Activated CD4-positive, alpha-beta memory T cell treated with anti-CD3 and anti-CD28 coated beads, Interleukin-2, amount 10 ng/mL, durations not matched to agents 7 days and 5 days (primary cell): Measurements from ENCODE around the gene NFIX. TPM values are rescaled to one million over a fixed set of nuclear protein-coding genes. Genes with fewer than 3 reads are reported as not detected.

Experiments used
- CTCF ChIA-PET: fragments of 350-600 bp; sonication (Branson Sonifier 250); formaldehyde crosslinking; loops from one replicate; lab custom pipeline; 2021; ENCODE audit warnings: antibody characterized with exemption, inconsistent platforms; lab: Charles Lee
- POLR2A ChIA-PET: fragments of 350-600 bp; sonication (Branson Sonifier 250); formaldehyde crosslinking; loops from one replicate; lab custom pipeline; 2021; ENCODE audit warnings: antibody characterized with exemption; lab: Charles Lee
- DNase-seq: peaks from one replicate; pipeline ENCODE4 v3.0.0-alpha.2; 2020
- H3K27ac Mint-ChIP-seq: one replicate; pipeline ENCODE4 v1.8.0; 2021; ENCODE audit warnings: mild to moderate bottlenecking, mixed read lengths
- H3K27me3 Mint-ChIP-seq: one replicate; pipeline ENCODE4 v1.8.0; 2021; ENCODE audit warnings: mixed read lengths
- H3K36me3 Mint-ChIP-seq: one replicate; pipeline ENCODE4 v1.8.0; 2021; ENCODE audit warnings: low read depth, mixed read lengths
- H3K4me1 Mint-ChIP-seq: one replicate; pipeline ENCODE4 v1.8.0; 2021; ENCODE audit warnings: mixed read lengths
- H3K4me3 Mint-ChIP-seq: one replicate; pipeline ENCODE4 v1.8.0; 2021; ENCODE audit warnings: mild to moderate bottlenecking, mixed read lengths
- H3K9me3 Mint-ChIP-seq: one replicate; pipeline ENCODE4 v1.8.0; 2021; ENCODE audit warnings: mixed read lengths
- total RNA-seq, 2 experiments: library from RNA; stranded (reverse); gene quantifications; one replicate each; pipeline ENCODE4 v1.2.3, GENCODE V29; 2021

The NFIX gene
- total RNA-seq, 2 experiments from 2014 or later: 0.05 TPM; not detected in 1

DNA sequence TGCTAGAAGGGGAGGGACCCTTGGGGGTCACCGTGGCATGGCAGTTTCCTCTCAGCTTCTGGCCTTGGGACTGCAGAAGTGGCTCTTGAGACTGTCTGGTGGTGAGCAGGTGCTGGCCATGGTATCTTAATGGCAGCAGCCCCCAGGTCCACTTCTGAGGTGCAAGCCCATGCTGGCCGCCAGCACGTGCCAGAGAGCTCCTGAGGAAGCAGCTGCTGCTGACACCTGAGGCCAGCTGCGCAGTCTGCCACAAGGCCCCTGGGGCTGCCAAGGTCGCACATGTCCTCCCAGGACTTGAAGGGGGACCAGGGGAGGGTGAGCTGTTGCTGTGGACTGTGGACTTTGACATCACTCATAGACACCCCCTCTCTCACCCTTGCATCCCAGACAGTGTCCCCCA is 48.0 kb downstream of the NFIX start:
- POLR2A ChIA-PET: no interaction called here
- no peak for DNase-seq
- Mint-ChIP-seq H3K9me3 (no peaks in the 10 kb centered on the region), H3K4me1 (peaks cover 2% of the 10 kb centered on the region), H3K27ac (no peak overlapping the region), H3K36me3 (no peaks in the 10 kb centered on the region), H3K4me3 (no peak overlapping the region), H3K27me3 (peaks cover 5% of the 10 kb centered on the region)
- CTCF ChIA-PET: interaction anchor here (1.4 to 1.5 kb wide), 2 partner anchors 18 kb away, joined by 6 to 14 read pairs; no protein-coding TSS in a partner anchor

DNA sequence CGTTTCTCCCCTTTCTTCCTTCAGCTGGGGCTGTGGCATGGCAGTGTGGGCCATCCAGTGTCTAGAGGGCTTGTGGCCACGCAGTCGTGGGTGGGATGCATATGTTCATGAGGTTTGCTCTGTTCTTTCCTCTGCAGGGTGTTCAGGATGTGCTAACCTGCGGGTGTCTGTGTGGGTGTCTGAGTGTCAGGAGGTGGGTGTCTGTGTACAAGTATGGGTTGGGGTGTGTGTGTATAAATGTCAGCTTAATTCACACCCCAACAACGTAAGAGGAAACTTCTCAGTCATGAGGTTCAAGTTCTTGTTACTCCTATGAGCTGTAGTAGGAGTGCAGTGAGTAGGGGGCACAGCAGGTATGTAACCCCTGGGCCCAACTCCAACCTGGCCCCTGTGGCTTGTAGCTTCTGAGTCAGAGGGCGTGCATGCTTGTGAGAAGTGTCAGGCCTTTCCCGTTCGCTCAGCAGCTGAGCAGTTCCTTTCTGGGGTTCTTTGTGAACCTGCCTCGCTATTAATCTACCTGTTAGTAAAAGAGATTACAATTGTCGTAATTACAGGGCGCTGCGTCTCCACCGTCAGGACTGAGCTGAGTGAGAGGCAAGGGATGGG is 49.1 kb downstream of the NFIX start:
- H3K4me1 Mint-ChIP-seq: peaks cover 2% of the 10 kb centered on the region
- H3K27ac Mint-ChIP-seq: no peak overlapping the region
- H3K9me3 Mint-ChIP-seq: no peaks in the 10 kb centered on the region
- no peak overlapping the region for H3K4me3 Mint-ChIP-seq
- POLR2A ChIA-PET: no interaction called here
- DNase-seq: no peak
- H3K27me3 Mint-ChIP-seq: peaks cover 5% of the 10 kb centered on the region
- H3K36me3 Mint-ChIP-seq: no peaks in the 10 kb centered on the region
- CTCF ChIA-PET: interaction anchor here (0.9 to 1.4 kb wide), 5 partner anchors 12 to 79 kb away, joined by 3 to 6 read pairs (median 4); no protein-coding TSS in a partner anchor

DNA sequence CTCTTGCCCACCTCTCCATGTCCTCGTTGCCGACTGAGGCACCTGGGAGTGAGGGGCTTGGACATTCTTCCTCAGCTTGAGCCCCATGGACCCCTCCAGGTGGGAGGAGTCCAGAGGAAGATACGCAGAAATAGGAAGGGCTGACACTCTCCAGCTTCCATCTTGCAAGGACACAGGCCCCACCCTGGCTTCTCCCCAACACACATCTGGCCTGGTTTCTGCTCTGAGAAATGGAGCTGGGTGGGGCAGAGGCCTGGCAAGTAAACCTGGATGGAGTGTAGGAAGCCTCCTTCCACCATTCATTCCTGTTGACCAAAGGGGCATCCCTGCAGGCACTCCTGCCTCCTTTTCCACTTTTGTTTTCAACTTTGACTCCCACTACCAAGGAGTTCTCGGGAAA is 50.5 kb downstream of the NFIX start:
- Mint-ChIP-seq H3K4me1 (peaks cover 2% of the 10 kb centered on the region), H3K9me3 (no peaks in the 10 kb centered on the region), H3K27me3 (peaks cover 8% of the 10 kb centered on the region), H3K27ac (no peak overlapping the region), H3K4me3 (no peak overlapping the region), H3K36me3 (no peaks in the 10 kb centered on the region)
- ChIA-PET CTCF (interaction anchor here (1.2 to 1.4 kb wide), 3 partner anchors 15 to 198 kb away, joined by 3 to 4 read pairs (median 3); no protein-coding TSS in a partner anchor), POLR2A (no interaction called here)
- no peak for DNase-seq

DNA sequence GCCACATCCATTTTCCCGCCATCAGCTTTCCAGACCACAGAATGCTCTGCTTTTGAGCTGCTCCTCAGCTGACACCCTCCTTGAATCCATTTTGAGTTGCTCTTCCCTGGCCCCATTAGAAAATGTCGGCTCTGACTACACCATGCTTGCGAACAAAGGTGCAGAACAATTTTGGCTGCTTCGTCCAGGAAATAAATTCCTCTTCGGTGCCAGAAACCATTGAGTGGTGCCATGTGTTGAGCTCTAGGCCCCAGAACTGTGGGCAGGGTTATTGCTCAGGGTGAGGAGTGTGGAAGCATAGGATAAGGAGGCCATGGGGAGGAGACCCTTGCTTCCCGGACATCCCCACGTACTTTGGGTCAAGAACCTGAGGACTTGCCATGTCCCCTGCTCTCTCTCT is 52.1 kb downstream of the NFIX start:
- peaks cover 20% of the 10 kb centered on the region for H3K27me3 Mint-ChIP-seq
- H3K9me3 Mint-ChIP-seq: no peaks in the 10 kb centered on the region
- H3K27ac Mint-ChIP-seq: no peak overlapping the region
- no peak overlapping the region for H3K4me3 Mint-ChIP-seq
- H3K36me3 Mint-ChIP-seq: no peaks in the 10 kb centered on the region
- no peak for DNase-seq
- POLR2A ChIA-PET: no interaction called here
- CTCF ChIA-PET: interaction anchor here (0.6 to 1.2 kb wide), 3 partner anchors 13 to 862 kb away, joined by 3 to 7 read pairs (median 4); no protein-coding TSS in a partner anchor
- peaks cover 4% of the 10 kb centered on the region for H3K4me1 Mint-ChIP-seq

DNA sequence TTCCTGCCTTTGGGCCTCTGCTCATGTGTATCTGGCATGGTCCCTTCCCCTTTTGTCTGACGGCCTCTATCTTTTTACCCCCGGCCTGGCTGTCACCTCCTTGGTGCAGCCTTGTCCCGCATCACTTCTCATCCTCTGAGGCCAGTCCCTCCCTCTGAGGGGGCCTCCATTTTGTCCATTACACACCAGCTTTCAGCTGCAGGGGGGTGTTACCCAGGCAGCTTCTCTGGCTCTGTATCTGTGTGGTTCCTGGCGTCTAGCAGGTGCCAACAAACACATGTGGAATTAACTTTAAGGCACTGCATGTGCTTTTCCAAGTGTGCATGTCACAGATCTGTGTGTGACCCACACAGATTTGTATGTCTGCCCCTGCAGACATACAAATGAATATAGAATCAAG is 55.0 kb downstream of the NFIX start:
- Mint-ChIP-seq H3K9me3 (no peaks in the 10 kb centered on the region), H3K27me3 (peaks cover 25% of the 10 kb centered on the region), H3K4me1 (peaks cover 2% of the 10 kb centered on the region), H3K36me3 (no peaks in the 10 kb centered on the region), H3K27ac (no peak overlapping the region), H3K4me3 (no peak overlapping the region)
- POLR2A ChIA-PET: no interaction called here
- DNase-seq: no peak
- CTCF ChIA-PET: interaction anchor here (1.4 to 3.2 kb wide), 3 partner anchors 11 to 85 kb away, joined by 3 to 15 read pairs (median 4); no protein-coding TSS in a partner anchor

DNA sequence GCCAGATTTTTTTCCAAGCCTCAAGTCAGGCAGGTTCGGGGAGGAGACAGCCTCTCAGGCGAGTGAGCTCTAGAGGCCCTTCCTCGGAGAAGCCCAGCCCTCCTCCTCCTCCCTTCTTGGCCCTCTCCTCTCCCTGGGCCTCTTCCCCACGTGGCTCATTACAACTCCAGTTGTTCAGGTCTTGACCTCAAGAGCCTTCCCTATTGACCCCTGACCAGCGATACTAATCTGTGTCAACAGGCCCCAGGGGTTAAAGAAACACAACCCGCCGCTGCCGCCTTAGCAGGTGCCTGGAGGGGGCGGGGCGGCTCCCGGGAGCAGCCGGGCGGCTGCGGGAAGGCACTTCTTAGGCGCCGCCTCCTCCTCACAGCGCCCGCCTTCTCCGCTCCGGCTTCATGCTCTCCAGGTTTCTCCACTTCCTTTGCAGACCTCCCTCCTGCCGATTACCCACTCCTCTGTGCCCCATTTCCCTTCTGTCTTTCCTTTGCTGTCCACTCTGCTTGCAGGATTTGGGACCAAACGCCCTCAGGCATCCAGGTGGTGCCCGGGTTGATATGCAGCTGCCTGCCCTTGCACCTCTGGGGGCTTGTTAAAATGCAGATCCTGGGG is 56.4 kb downstream of the NFIX start:
- POLR2A ChIA-PET: no interaction called here
- Mint-ChIP-seq H3K27ac (no peak overlapping the region), H3K9me3 (no peaks in the 10 kb centered on the region), H3K4me3 (no peak overlapping the region), H3K27me3 (peaks cover 25% of the 10 kb centered on the region), H3K36me3 (no peaks in the 10 kb centered on the region), H3K4me1 (peaks cover 2% of the 10 kb centered on the region)
- CTCF ChIA-PET: interaction anchor here (1.0 to 3.2 kb wide), 3 partner anchors 10 to 86 kb away, joined by 3 to 15 read pairs (median 4); no protein-coding TSS in a partner anchor
- DNase-seq: no peak

DNA sequence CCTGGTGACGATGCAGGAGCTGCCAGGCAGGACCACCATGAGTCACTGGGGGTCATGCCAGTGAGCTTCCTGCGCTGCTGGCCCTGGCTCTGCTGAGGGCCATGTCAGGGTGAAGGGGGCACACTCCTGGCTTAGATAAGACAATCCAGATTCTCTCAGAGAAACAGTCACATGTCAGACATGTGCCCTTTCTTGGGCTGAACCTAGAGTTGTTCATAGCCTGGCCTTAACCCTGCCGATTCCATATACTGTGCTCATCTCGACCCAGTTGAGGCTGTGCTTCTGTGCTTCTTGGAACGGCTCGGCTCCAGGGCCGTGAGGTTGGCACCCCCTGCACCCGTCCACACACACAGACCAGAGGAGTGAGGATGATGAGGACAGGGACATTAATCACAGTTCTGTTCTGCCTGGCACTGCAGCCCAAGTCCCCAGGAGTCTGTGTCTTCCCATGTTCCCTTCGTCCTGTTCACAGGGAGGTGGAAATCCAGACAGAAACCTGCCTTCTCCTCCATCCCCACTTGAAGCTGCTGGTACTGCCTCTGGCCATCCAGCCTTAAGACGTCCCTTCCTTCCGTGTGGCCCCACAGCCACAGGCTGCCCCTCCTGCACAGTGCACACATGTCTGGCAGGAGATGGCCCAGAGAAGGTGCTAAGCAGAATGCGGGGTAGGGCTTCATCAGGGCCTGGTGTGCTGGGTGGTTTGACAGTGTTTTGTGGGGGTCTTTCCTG is 57.3 kb downstream of the NFIX start:
- Mint-ChIP-seq H3K4me1 (peaks cover 2% of the 10 kb centered on the region), H3K27me3 (peaks cover 25% of the 10 kb centered on the region), H3K9me3 (no peaks in the 10 kb centered on the region), H3K4me3 (no peak overlapping the region), H3K36me3 (no peaks in the 10 kb centered on the region), H3K27ac (no peak overlapping the region)
- CTCF ChIA-PET: interaction anchor here (3.2 kb wide), 1 partner anchor 9 kb away, joined by 15 read pairs; no protein-coding TSS in a partner anchor
- POLR2A ChIA-PET: no interaction called here
- DNase-seq: no peak

DNA sequence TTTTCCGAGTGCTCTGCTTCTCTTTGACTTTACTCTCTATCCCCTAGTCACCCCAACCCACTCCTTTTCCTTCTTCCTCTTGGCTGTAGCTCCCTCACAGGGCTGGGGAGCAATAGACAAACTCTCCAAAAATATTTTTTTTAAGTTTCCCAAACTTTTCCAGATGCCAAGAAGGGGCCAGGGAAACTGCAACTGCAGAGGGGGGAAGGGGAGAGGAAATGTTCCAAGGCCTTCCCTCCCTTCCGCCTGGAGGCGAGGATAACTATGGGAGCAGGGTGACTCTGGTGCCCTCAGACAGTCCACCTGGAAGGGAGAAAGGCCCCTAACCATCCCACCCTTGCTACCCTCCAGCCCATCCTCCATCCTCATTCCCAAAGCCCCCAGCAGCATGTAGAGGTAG is 58.0 kb downstream of the NFIX start:
- Mint-ChIP-seq H3K36me3 (no peaks in the 10 kb centered on the region), H3K4me3 (no peak overlapping the region), H3K27me3 (peaks cover 22% of the 10 kb centered on the region), H3K27ac (no peak overlapping the region), H3K4me1 (peaks cover 2% of the 10 kb centered on the region), H3K9me3 (no peaks in the 10 kb centered on the region)
- ChIA-PET POLR2A (no interaction called here), CTCF (interaction anchor here (1.4 to 3.2 kb wide), 2 partner anchors 8 to 40 kb away, joined by 4 to 15 read pairs; no protein-coding TSS in a partner anchor)
- DNase-seq: no peak

DNA sequence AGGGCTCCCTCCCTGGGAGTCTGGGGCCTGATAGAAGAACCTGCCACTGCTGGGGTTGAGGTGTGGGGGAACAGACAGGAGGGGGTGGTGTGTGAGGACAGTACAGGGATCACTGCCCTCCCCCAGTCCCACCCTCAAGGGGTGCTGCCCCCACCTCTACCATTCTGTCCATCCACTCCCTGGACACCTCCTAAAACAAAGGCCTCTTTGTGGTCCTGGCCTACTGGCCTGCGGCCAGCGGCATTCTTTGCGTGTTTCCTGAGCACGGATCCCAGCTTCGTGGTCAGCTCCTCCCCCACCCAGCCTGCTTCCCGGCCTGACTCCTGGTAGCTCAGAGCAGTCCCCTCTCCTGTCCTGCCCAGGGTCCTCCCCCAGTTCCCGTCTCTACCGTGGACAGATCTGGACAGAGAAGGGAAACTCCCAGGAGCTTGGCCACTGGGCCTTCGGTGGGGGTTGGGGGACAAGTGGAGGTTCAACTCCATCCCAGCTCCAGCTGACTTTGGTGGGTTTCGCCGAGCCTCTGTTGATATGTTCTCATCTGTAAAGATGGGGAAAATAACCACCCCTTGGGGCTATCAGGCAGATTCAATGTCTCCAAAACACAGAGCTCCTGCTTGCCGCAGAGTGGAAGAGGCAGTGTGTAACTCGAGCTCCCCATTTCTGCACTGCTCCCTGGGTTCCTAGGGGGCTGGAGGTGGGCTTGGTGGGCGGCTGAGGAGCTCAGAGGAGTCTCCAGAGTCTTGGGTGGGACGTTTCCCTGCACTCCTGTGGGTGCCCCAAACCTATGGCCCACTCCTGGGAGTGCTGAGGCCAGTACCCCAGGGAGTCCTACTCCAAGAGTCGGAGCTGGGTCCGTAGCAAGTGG is 58.7 kb downstream of the NFIX start:
- ChIA-PET POLR2A (interaction anchor here (1.2 kb wide), 1 partner anchor 40 kb away, joined by 4 read pairs; no protein-coding TSS in a partner anchor), CTCF (interaction anchor here (0.7 to 3.2 kb wide), 5 partner anchors 8 to 89 kb away, joined by 3 to 15 read pairs (median 4); no protein-coding TSS in a partner anchor)
- no peaks in the 10 kb centered on the region for H3K9me3 Mint-ChIP-seq
- H3K4me3 Mint-ChIP-seq: no peak overlapping the region
- H3K36me3 Mint-ChIP-seq: no peaks in the 10 kb centered on the region
- H3K4me1 Mint-ChIP-seq: peaks cover 2% of the 10 kb centered on the region
- no peak overlapping the region for H3K27ac Mint-ChIP-seq
- H3K27me3 Mint-ChIP-seq: peaks cover 24% of the 10 kb centered on the region
- no peak for DNase-seq

DNA sequence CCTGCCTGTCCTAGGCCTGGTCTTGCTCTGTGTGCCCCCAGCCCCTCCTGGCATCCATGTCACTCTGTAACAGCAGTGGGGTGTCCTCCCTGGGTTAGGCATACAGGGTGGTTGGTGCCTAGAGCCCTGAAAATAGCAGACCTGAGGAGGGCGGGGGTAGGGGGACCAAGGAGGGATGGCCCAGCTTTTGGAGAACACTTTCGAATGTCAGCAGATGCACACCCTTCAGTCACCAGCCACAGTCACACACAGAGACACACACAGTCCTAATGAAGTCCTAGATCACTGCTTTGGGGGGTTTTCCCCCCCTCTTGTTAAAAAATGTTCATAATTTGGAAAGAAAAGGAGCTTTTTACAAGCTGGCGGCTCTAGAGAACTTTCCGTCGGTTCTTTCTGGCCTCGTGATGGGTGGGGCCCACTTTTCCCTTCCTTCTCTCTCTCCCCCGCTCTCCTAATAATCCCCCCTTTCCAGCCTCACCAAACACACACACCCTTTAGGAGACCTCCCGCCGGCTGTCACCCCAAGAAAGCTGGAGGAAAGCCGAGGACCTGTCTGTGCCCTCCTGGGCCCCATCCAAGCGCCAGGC is 59.4 kb downstream of the NFIX start:
- Mint-ChIP-seq H3K36me3 (no peaks in the 10 kb centered on the region), H3K27ac (no peak overlapping the region), H3K27me3 (peaks cover 24% of the 10 kb centered on the region), H3K4me3 (no peak overlapping the region), H3K4me1 (peaks cover 2% of the 10 kb centered on the region), H3K9me3 (no peaks in the 10 kb centered on the region)
- ChIA-PET CTCF (interaction anchor here (0.7 to 1.4 kb wide), 4 partner anchors 21 to 89 kb away, joined by 3 to 4 read pairs (median 4); no protein-coding TSS in a partner anchor), POLR2A (interaction anchor here (1.2 kb wide), 1 partner anchor 39 kb away, joined by 4 read pairs; no protein-coding TSS in a partner anchor)
- DNase-seq: no peak

DNA sequence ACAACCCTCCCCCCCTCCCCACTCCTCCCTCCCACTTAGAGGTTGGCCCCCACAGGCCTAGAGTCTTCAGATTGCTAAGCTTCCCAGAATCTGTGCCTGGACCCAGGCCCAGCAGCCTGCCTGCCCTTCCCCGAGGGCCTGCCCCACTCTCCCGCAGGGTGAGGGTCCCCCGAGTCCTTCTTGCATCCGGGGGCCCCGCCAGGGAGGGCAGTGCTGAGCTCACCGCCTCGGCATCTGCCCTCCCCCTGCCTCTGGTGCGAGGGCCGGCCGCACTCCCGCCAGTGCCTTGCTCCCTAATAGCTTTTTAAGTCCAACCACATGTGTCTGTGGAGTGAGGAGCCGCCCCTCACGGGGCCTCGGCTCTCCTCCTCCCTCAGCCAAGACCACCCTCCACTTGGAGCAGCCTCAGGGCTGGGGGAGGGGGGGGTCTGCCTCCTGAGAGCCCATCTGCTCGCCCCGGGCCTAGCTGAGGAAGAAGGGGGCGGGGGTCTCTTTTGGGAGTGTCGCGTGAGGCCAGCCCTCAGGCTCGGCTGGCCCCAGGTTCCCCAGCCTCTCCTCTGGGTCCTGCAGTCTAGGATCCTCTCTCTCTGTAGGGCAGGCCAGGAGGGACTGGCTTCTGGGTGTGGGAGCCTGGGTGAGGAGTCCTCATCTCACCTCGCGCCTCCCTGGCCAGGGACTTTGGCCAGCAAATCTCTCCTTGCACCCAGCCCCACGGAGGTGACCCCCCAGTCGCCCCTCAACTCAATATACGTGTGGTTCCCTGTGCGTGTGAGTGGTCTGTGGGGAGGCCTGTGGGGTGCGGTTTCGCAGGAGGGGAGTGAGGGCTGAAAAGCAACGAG is 60.2 kb downstream of the NFIX start:
- CTCF ChIA-PET: interaction anchor here (1.2 kb wide), 1 partner anchor 90 kb away, joined by 4 read pairs; no protein-coding TSS in a partner anchor
- Mint-ChIP-seq H3K27me3 (peaks cover 24% of the 10 kb centered on the region), H3K36me3 (no peaks in the 10 kb centered on the region), H3K9me3 (no peaks in the 10 kb centered on the region), H3K27ac (no peak overlapping the region), H3K4me1 (peaks cover 2% of the 10 kb centered on the region), H3K4me3 (no peak overlapping the region)
- POLR2A ChIA-PET: interaction anchor here (1.2 kb wide), 1 partner anchor 39 kb away, joined by 4 read pairs; no protein-coding TSS in a partner anchor
- DNase-seq: no peak
